Right cardiac atrium (tissue), 5 donors: ENCODE measurements around the gene PLEKHM1. TPM values are rescaled to one million over a fixed set of nuclear protein-coding genes. Genes with fewer than 3 reads are reported as not detected.
"Not testable (repeated sequence)": the region's sequence is repeated elsewhere in the genome, so short reads cannot be mapped to it uniquely, and the experiment has no call there.

Experiments used
- ATAC-seq, 2 donors: fragments of 200-7000 bp; cut with Tn5 transposase; one replicate each; pipeline versions ENCODE4 v1.8.0 to v1.9.1; 2020; ENCODE audit warnings: moderate library complexity in 2 of 2, mild to moderate bottlenecking in 1 of 2
- DNase-seq, 3 donors: peaks; one replicate each; pipeline ENCODE4 v3.0.0-alpha.2; 2020
- H3K27ac ChIP-seq: one replicate; pipeline ENCODE4 v1.5.1; 2013; ENCODE audit warnings: mild to moderate bottlenecking, low read length, control low read depth, moderate library complexity
- H3K27me3 ChIP-seq: one replicate; pipeline ENCODE4 v1.6.1; 2013; ENCODE audit not compliant: control insufficient read depth, insufficient read depth
- H3K4me1 ChIP-seq: one replicate; pipeline ENCODE4 v1.6.1; 2013; ENCODE audit warnings: low read length; ENCODE audit not compliant: control insufficient read depth, insufficient read depth
- H3K4me3 ChIP-seq: one replicate; pipeline ENCODE4 v1.5.1; 2013; ENCODE audit warnings: low read length, control low read depth
- H3K9me3 ChIP-seq: one replicate; pipeline ENCODE4 v1.6.1; 2013; ENCODE audit warnings: low read length; ENCODE audit not compliant: control insufficient read depth
- WGBS: extraction: QIAGEN DNeasy Blood & Tissue Kit; methylation state at CpG from one replicate; pipeline ENCODE4 v1.1.7; 2013; 5-methylcytosine and 5-hydroxymethylcytosine counted together
- intact Hi-C, 4 donors: fragments of 100-400 bp; cut with DNase I; formaldehyde crosslinking; loops; one replicate each; pipeline versions ENCODE4 v1.11.0 to v1.14.0; 2022 to 2023
- polyA plus RNA-seq: library from polyadenylated mRNA; stranded (reverse); fragments of 200-250 nt; gene quantifications from one replicate; pipeline ENCODE4 v1.2.3, GENCODE V29; 2013
- total RNA-seq, 4 donors: library from RNA; stranded (reverse); fragmentation: NEBNext Ultra II Directional; extraction: Animal tissue kit (Norgen Biotek cat#: 25700); gene quantifications; one replicate each; pipeline ENCODE4 v1.2.1, GENCODE V29; 2021
- donor health status: healthy with polysubstance abuse.
- donor health status: DM: no; HTN: yes; CAD: no.
- donor health status: DM: no; HTN: no; CAD: no.
- donor health status: DM: no; HTN: yes; CAD: no; lungs with severe emphysema.
- donor health status: DM: yes; HTN: yes; CAD: no.

The PLEKHM1 gene
- total and polyA plus RNA-seq, 5 donors = 11.9 to 31.0 (median 28.5) TPM

DNA sequence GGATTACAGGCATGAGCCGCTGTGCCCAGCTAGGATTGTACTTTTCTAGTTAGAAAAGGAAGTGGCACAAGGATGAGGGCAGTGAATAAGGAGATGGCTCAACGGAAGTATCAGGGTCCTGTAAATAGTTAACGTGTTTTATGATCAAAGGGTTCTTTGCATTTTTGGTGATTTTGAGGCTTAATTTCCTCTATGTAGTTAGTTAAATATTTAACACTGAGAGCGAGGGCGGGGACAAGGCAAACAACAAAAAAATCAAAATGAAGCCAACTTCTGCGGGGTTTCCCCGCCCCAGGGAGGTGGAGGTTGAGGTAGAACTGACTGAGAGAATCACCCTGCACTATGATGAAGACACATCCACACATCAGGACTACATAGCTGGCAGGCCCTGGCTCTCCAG, 42.5 kb downstream of the PLEKHM1 start:
- intact Hi-C loops, ATAC-seq, DNase-seq, H3K27me3 ChIP-seq, H3K4me1 ChIP-seq, H3K9me3 ChIP-seq, H3K4me3 ChIP-seq: not testable (repeated sequence)
- H3K27ac ChIP-seq = peak overlapping the region; percentile 33
- WGBS = 89% methylated on average over 7 of the region's 7 CpGs

DNA sequence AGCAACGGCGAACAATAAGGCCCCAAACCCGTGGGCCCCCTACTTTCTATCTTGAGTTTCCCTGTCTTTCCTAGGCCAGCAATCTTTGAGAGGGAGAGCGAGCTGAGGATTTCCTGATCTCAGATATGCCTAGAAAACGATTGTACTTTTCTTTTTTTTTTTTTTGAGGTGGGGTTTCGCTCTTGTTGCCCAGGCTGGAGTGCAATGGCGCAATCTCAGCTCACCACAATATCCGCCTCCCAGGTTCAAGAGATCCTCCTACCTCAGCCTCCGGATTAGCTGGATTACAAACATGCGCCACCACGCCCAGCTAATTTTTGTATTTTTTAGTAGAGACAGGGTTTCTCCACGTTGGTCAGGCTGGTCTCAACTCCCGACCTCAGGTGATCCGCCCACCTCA, 42.9 kb downstream of the PLEKHM1 start:
- intact Hi-C loops, H3K27me3 ChIP-seq, H3K4me3 ChIP-seq, H3K4me1 ChIP-seq, DNase-seq, H3K9me3 ChIP-seq: not testable (repeated sequence)
- H3K27ac ChIP-seq = peak overlapping the region; percentile 33
- peak; percentile 6 to 51 for ATAC-seq
- WGBS = 61% methylated on average over 14 of the region's 14 CpGs

DNA sequence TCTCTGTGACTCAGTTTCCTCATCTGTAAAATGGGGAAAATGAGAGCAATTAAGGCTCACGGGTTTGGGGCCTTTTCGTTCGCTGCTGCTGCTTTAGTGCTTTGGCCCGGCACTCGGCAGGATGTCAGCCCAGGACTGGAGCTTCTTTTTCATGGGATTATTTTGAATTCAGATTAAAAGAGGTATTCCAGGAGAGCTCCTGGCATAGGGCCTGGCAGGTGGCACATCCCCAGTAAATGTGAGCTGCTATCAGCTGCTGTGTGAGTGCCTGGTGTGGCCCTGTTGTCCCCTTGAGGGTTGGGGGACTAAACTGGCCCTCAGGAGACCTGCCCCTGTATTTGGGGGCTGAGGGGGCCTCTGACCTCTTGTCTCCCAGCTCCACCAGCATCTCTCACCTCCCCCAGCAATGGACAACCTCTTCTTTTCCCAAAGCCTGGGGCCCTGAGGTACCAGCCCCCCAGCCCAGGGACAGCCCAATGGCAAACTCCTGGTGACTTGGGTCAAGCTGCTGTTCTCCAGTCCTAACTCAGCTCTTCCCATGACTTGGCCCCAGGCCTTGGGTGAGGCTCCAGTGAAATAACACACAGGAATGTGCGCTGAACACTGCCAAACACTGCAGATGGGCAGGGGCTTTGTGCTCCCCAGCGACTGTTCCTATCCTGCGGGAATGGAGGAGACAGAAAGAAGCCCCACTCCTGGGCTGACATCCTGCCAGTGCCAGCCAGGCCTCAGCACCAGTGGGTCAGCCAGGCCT, 43.5 kb downstream of the PLEKHM1 start:
- DNase-seq (peak; percentile 64 to 83 (median 78)), ATAC-seq (peak; percentile 80 to 85)
- 68% methylated on average over 8 of the region's 8 CpGs for WGBS
- peak overlapping the region; percentile 25 for H3K27ac ChIP-seq
- H3K4me1 ChIP-seq, H3K9me3 ChIP-seq, H3K27me3 ChIP-seq, H3K4me3 ChIP-seq, intact Hi-C loops: not testable (repeated sequence)

DNA sequence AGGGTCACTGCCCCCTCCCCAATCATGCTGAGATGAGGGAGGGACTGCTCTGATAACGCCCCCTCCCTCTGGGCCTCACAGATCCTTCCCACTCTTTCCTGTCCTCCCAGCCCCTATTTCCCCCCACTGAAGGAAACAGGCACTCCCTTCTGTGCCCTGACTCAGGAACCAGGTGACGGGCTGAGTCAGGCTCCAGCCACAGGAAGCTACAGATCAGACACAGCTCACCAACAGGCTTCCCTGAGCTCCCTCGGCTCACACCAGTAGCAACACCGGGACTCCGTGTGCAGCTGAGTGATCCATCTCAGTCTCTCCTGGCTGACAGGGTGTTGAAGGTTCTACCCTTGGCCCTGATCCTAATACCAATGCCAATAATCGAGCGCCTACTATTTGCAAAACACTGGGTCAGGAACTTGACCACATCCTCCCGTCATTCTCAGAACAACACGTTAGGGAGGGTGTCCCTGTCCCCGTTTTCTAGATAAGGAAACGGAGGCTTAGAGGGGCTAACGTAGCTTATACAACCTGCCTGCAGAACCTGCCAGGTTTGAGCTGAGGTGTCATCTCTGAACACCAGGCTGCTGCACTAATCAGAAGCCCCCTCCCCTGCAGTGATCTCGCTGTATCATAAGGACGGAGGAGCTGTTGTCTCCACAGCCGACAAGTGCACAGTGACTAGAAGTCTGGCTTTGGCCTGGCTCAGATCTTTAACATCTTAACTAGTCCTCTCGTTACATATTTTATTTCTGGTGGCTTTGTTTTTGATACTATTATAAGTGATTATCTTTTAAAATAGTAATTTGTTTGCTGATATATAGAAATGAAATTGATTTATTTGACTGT, 44.4 kb downstream of the PLEKHM1 start:
- H3K27ac ChIP-seq = peak overlapping the region; percentile 17
- intact Hi-C loops, H3K4me1 ChIP-seq, H3K27me3 ChIP-seq, DNase-seq, H3K4me3 ChIP-seq, H3K9me3 ChIP-seq: not testable (repeated sequence)
- ATAC-seq = peak; percentile 73 to 85
- 46% methylated on average over 16 of the region's 16 CpGs for WGBS

DNA sequence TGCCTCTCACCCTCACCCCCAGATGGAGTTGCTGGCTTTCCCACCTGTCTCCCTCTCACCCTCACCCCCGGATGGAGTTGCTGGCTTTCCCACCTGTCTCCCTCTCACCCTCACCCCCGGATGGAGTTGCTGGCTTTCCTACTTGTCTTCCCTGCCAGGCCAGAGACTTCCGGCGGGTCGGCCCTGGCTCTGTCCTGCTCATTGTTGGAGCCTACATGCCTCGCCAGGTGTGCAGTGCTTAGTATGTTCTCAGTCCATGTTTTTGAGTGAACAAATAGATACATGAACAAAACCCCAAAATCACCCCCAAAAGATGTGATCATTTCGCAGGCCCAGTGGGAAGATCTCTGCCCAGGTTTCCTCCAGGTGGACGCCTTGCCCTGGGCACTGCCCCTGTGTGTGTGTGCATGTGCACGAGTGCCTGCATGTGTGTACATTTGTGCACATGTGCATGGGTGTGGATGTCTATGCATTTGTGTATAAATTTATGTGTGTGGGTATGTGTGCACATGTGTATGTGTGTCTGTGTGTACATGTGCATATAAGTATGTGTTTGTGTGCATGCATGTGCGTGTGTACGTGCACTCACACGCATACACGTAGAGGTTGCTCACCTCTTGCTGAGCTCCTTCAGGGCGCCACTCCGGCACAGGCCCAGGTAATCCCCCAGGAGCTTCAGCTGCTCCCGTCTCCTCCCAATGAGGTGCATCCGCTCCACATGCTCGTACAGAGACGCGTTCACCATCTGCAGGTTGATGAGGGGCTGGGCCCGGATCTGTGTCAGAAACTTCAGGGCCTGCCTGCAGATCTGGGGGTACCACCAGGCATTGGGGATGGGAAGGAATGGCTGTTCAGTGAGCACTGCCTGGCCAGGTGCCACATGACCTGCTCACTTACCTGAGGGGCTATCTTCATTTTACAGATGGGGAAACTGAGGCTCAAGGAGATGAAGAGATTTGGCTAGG, 45.4 kb downstream of the PLEKHM1 start:
- H3K4me3 ChIP-seq, DNase-seq, H3K4me1 ChIP-seq, H3K9me3 ChIP-seq, H3K27me3 ChIP-seq, ATAC-seq, H3K27ac ChIP-seq, intact Hi-C loops: not testable (repeated sequence)
- WGBS = 83% methylated on average over 21 of the region's 21 CpGs

DNA sequence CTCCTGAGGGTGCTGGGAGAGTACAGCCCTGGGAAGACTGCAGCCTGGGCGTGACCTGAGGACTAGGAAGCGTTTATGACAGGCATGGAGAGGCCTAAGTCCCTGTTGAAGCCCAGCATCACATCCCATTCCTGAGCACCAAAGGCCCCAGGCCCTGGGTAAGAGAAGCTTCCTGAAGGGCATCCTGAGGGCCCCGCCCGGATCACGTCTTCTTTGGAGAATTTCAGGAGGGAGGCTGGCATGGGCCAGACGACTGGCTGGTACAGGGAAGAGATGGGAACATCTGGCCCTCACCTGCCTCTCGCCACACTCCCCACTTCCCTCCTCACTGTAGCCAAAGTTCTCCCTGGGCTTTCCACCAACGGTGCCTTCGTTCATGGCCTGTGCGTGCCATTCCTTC, 46.2 kb downstream of the PLEKHM1 start:
- WGBS = 83% methylated on average over 10 of the region's 10 CpGs
- H3K27me3 ChIP-seq, H3K4me3 ChIP-seq, H3K27ac ChIP-seq, DNase-seq, ATAC-seq, H3K9me3 ChIP-seq, H3K4me1 ChIP-seq, intact Hi-C loops: not testable (repeated sequence)

DNA sequence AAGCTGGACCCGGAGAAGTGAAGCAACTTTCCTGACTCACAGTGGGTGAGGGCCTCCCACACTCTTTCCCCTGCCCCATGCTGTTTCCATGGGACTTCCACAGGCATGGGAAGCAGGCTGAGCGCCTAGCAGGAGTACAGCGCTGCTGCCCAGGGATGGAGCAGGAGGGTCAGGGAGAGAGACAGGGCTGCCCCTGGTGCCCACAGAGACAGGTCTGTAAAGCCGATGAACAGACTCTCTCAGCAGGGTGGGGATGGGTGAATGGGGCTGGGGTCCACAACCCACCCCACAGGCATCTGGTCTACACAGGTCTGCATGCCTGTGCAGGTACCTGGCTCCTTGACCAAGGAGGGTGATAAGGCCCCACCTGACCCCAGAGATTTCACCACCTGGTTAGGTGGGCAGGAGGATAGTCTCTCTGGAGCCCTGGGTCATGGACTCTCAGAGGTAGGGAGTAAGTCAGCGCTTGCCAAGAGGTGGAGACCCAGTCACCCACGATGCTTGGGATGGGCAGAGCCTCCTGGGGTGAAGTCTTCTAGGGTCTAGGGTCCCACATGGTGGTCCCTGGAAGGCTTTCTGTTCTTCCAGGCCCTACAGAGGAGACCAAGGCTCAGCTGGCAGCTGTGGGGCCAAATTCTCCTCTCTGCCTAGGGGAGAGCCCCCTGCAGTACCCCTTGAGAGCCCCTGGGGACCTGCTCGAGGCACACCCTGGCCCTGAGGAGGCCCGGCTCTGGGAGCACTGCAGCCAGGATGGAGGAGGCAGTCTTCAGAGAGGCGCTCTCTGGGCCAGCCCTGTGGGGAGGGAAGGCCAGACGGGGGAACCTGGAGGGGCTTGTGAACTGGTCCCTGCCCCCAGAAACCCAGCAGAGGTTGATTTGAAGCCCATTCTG, 46.9 kb downstream of the PLEKHM1 start:
- not testable (repeated sequence) for DNase-seq, ATAC-seq

DNA sequence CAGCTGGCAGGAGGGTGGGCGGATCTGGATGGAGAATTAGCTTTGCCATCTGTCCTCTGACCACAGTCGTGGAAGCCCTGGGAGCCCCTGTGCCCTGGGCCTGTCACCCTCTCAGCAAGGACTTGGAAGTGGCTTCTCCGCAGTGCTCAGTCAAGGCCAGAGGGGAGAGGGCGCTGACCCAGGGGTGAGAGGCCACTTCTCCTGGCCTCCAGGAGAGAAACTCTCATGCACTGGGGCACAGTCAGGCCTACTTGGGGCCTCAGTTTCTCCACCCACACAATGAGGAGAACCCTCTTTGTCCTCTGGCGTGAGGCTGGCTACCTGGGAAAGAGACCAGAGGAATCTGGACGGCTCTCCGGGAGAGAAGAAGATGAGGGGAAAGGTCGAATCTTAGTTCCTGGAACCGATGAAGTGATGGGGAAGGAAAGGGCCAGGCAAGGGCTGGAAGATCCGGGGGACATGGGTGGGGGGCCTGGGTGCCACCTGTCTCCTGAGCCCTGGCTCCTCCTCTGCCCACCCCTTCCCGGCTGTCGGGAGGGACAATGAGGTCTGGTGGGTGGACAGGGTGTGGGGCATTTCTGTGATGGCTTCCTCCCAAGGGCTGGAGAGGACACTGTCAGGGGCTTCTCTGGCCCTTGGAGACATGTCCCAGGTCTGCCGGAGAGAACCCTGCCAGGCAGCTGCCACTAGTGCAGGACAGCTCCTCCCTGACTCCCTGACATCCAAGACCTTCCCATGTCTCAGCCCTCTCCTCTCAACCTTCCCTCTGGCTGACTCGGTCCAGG, 48.8 kb downstream of the PLEKHM1 start:
- H3K27me3 ChIP-seq = no peaks in the 10 kb centered on the region
- H3K4me1 ChIP-seq = no peaks in the 10 kb centered on the region
- H3K9me3 ChIP-seq = no peaks in the 10 kb centered on the region
- H3K4me3 ChIP-seq = no peak overlapping the region
- H3K27ac ChIP-seq = no peak overlapping the region
- ATAC-seq (no peak), DNase-seq (no peak)
- intact Hi-C loops = no loop called here
- 71% methylated on average over 14 of the region's 14 CpGs for WGBS

More for the DNA sequence above, 46.9 kb downstream of the PLEKHM1 start:
- H3K9me3 ChIP-seq, H3K4me3 ChIP-seq, H3K4me1 ChIP-seq, intact Hi-C loops, H3K27me3 ChIP-seq, H3K27ac ChIP-seq: not testable (repeated sequence)
- WGBS = 85% methylated on average over 10 of the region's 10 CpGs

DNA sequence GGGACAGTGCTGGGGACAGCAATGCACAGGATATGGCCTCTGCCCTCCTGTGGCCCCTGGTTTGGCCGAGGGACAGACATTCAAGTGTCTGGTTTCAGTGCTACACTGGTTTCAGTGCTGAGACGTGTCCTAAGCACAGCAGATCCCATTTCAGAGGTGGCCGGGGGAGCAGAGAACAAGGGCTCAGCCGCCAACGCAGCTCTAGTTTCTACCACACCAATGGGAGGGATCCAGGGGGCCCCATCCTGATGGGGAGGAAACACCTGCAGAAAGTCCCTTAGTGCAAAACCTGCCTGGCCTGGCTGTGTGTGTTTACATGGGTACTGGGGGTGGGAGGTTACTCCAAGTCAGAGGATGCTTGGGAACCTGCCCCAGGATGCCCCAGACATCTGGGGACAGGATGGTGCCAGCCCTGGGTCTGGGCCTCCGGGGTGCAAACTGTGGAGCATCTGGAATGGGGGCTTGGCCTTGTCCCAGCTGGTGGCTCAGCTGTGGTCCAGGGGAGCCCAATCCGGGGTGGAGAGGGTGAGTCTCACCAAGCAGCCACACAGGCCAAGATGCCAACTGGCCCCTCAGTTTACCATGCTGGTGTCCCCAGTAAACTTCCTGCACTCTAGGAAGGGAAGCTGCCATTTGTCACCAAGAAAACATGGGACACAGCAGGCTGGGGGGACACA, 49.5 kb downstream of the PLEKHM1 start:
- H3K27ac ChIP-seq = not testable (repeated sequence)

More for the DNA sequence above, 49.5 kb downstream of the PLEKHM1 start:
- H3K4me1 ChIP-seq, DNase-seq, intact Hi-C loops, H3K4me3 ChIP-seq, ATAC-seq, H3K27me3 ChIP-seq, H3K9me3 ChIP-seq: not testable (repeated sequence)
- 70% methylated on average over 7 of the region's 7 CpGs for WGBS
